ENCODE data around the gene ATP2A1. TPM values are rescaled to one million over a fixed set of nuclear protein-coding genes. Genes with fewer than 3 reads are reported as not detected.
"Not testable (repeated sequence)": the region's sequence is repeated elsewhere in the genome, so short reads cannot be mapped to it uniquely, and the experiment has no call there.

Gene ATP2A1
- total RNA-seq, 2 donors from 2014 or later = 4.7 to 7.4 TPM

DNA sequence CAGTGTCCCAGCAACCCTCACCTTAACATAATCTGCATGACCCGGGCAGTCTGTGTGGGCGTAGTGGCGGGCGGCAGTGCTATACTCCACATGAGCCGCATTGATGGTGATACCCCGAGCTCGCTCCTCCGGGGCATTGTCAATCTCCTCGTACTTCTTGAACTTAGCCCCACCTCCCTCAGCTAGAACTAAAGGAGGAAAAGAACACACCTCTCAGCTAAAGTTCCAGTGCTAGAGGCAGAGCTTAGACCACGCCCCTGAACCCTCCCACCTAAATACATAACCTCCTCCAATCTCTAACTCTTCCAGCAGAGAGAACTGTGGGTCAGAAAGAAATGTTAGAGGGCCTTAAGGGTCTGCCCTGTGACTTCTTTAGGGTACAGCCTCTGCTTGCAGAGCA lies 33.0 kb upstream of the ATP2A1 start:
- no peaks in the 10 kb centered on the region for H3K9me3 Mint-ChIP-seq
- peak in 1 of 2 donors; percentile 12 for ATAC-seq
- no peak for DNase-seq (ENCODE audit: low spot score in 2 of 2)
- H3K36me3 Mint-ChIP-seq = peaks cover 26 to 30% of the 10 kb centered on the region in 2 donors
- H3K27ac Mint-ChIP-seq = peak overlapping the region; percentile 95 to 99

DNA sequence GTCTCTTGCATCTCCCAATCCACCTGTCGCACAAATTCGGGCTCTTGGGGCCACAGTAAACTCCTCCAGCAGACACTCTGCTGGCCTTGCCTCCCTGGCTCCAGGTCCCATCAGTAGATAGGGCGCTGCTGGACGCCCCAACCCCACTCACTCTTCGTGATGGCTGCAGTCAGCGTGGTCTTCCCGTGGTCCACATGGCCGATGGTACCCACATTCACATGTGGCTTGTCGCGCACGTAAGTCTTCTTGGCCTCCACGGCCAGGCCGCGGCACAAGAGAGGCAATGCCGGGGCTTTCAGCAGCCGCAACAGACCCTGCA lies 32.6 kb upstream of the ATP2A1 start:
- no peaks in the 10 kb centered on the region for H3K9me3 Mint-ChIP-seq
- DNase-seq (ENCODE audit: low spot score in 2 of 2) (no peak), ATAC-seq (peak in 1 of 2 donors; percentile 1)
- peaks cover 26 to 30% of the 10 kb centered on the region in 2 donors for H3K36me3 Mint-ChIP-seq
- peak overlapping the region; percentile 95 to 99 for H3K27ac Mint-ChIP-seq

GRCh38 chr16:28846080-28846932 lies 32.0 kb upstream of the ATP2A1 start, which contains the start of gene TUFM:
Gene TUFM, minus strand, starts transcription at chr16:28846348. Its CDS starts 79 bp downstream, at chr16:28846269.
- ATAC-seq (peak; percentile 95 to 97), DNase-seq (ENCODE audit: low spot score in 2 of 2) (peak; percentile 94 to 97)
- peak within 1 kb of the TSS; percentile 95 to 99 for H3K27ac Mint-ChIP-seq
- peaks cover 26 to 30% of the 10 kb centered on the region in 2 donors for H3K36me3 Mint-ChIP-seq
- no peaks in the 10 kb centered on the region for H3K9me3 Mint-ChIP-seq

DNA sequence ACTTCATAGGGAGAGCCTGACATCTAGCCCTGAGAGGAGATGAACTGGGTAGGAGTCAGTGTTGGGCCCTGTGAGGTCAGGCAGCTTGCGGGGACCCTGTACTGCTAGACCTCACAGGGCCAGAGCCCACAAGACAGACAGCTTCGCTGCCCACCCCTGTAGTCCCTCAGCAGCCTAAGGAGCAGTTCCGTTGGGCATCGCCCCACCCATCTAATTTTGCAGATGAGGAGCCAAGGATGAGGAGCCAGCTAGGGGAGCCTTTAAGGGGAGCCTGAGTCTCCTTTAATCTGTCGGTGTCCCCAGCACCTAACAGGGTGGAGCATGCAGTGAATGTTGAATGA lies 31.4 kb upstream of the ATP2A1 start:
- ATAC-seq = peak in 1 of 2 donors; percentile 15
- peaks cover 26 to 30% of the 10 kb centered on the region in 2 donors for H3K36me3 Mint-ChIP-seq

GRCh38 chr16:28858421-28858820 lies 19.9 kb upstream of the ATP2A1 start:
- DNase-seq (ENCODE audit: low spot score in 2 of 2) (no peak), ATAC-seq (no peak)
- Mint-ChIP-seq H3K27ac (no peak overlapping the region), H3K36me3 (peaks cover 7 to 11% of the 10 kb centered on the region in 2 donors), H3K9me3 (no peaks in the 10 kb centered on the region)

More for the DNA sequence above, 31.4 kb upstream of the ATP2A1 start:
- DNase-seq (ENCODE audit: low spot score in 2 of 2) = no peak
- Mint-ChIP-seq H3K27ac (peak overlapping the region; percentile 95 to 99), H3K9me3 (no peaks in the 10 kb centered on the region)

- Mint-ChIP-seq H3K36me3 (peaks cover 8 to 12% of the 10 kb centered on the region in 2 donors), H3K9me3 (no peaks in the 10 kb centered on the region), H3K27ac (peak overlapping the region in 1 of 2 donors; percentile 90)
- no peak for DNase-seq (ENCODE audit: low spot score in 2 of 2)
- ATAC-seq = no peak
These were observed 19.0 kb upstream of the ATP2A1 start for GRCh38 chr16:28859326-28859725.

GRCh38 chr16:28863929-28864793 lies 14.1 kb upstream of the ATP2A1 start:
- Mint-ChIP-seq H3K36me3 (peaks cover 8 to 12% of the 10 kb centered on the region in 2 donors), H3K27ac (peak overlapping the region; percentile 94 to 96), H3K9me3 (no peaks in the 10 kb centered on the region)
- ATAC-seq (peak in 1 of 2 donors; percentile 33), DNase-seq (ENCODE audit: low spot score in 2 of 2) (no peak)

- H3K27ac Mint-ChIP-seq = peak overlapping the region in 1 of 2 donors; percentile 31
- no peaks in the 10 kb centered on the region for H3K9me3 Mint-ChIP-seq
- ATAC-seq = no peak
These were observed 13.1 kb upstream of the ATP2A1 start for GRCh38 chr16:28865001-28865688.

GRCh38 chr16:28865722-28866453 lies 12.4 kb upstream of the ATP2A1 start:
- no peaks in the 10 kb centered on the region for H3K9me3 Mint-ChIP-seq
- DNase-seq (ENCODE audit: low spot score in 2 of 2) = no peak
- peak overlapping the region in 1 of 2 donors; percentile 92 for H3K27ac Mint-ChIP-seq

More at GRCh38 chr16:28865001-28865688, 13.1 kb upstream of the ATP2A1 start:
- no peak for DNase-seq (ENCODE audit: low spot score in 2 of 2)
- H3K36me3 Mint-ChIP-seq = peaks cover 8 to 12% of the 10 kb centered on the region in 2 donors

GRCh38 chr16:28866454-28866804 lies 11.9 kb upstream of the ATP2A1 start:
- ATAC-seq (no peak), DNase-seq (ENCODE audit: low spot score in 2 of 2) (no peak)
- Mint-ChIP-seq H3K27ac (peak overlapping the region in 1 of 2 donors; percentile 92), H3K36me3 (peaks cover 8 to 12% of the 10 kb centered on the region in 2 donors), H3K9me3 (no peaks in the 10 kb centered on the region)

More at GRCh38 chr16:28865722-28866453, 12.4 kb upstream of the ATP2A1 start:
- ATAC-seq = no peak
- H3K36me3 Mint-ChIP-seq = peaks cover 8 to 12% of the 10 kb centered on the region in 2 donors

DNA sequence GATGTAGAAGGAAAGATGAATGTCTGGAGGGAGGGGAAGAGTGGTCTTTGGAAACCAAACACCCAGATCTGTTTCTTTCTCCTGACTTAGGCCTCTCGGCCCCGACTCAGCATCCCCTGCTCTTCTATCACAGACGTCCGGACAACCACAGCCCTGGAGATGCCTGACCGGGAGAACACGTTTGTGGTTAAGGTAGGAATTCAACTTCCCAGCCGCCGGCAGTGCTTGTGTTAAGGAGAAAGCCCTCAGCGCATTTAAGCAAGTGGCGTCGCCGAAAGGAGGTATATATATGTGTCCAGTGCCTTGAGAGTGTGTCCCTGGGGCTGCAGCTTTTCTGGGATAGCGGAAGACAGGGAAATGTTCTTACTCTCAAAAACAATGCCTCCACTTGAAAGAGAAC lies 11.0 kb upstream of the ATP2A1 start:
- DNase-seq (ENCODE audit: low spot score in 2 of 2) = no peak
- peak overlapping the region in 1 of 2 donors; percentile 14 for H3K27ac Mint-ChIP-seq
- peaks cover 6 to 8% of the 10 kb centered on the region in 2 donors for H3K36me3 Mint-ChIP-seq
- no peak for ATAC-seq
- no peaks in the 10 kb centered on the region for H3K9me3 Mint-ChIP-seq

DNA sequence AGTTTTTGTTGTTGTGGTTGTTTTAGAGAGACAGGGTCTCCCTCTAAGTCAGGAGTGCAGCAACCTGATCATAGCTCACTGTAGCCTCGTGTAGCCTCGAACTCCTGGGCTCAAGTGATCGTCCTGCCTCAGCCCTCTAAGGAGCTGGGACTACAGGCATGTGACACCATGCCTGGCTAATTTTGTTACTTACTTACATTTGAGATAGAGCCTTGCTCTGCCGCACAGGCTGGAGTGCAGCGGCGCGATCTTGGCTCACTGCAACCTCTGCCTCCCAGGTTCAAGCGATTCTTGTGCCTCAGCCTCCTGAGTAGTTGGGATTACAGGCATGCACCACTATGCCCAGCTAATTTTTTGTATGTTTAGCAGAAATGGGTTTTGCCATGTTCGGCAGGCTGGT lies 10.6 kb upstream of the ATP2A1 start:
- not testable (repeated sequence) for H3K36me3 Mint-ChIP-seq; H3K9me3 Mint-ChIP-seq; H3K27ac Mint-ChIP-seq; DNase-seq (ENCODE audit: low spot score in 2 of 2); ATAC-seq

GRCh38 chr16:28869201-28869600 lies 9.1 kb upstream of the ATP2A1 start:
- Mint-ChIP-seq H3K27ac (peak overlapping the region in 1 of 2 donors; percentile 4), H3K36me3 (no peaks in the 10 kb centered on the region), H3K9me3 (no peaks in the 10 kb centered on the region)
- DNase-seq (ENCODE audit: low spot score in 2 of 2) (no peak), ATAC-seq (no peak)

DNA sequence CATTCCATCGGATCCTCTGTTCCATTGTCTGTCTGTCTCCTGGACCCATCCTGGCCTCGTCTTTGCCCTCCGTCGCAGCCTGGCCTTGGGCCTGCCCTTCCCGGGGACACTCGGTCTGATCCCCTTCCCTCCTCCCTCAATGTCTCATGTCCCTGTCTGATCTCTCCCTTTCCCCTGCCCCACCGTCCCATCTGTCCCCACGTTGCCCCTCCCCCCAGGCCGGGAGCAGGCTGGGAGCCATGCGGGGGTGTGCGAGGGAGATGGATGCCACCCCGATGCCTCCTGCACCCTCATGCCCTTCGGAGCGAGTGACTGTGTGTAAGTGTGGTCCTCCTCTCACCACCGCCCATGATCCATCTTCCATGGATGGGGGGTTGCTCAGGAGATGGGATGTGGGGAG lies 5.3 kb upstream of the ATP2A1 start:
- Mint-ChIP-seq H3K9me3 (no peaks in the 10 kb centered on the region), H3K36me3 (no peaks in the 10 kb centered on the region), H3K27ac (no peak overlapping the region)
- DNase-seq (ENCODE audit: low spot score in 2 of 2) (no peak), ATAC-seq (no peak)

- H3K27ac Mint-ChIP-seq = peak overlapping the region in 1 of 2 donors; percentile 44
- no peaks in the 10 kb centered on the region for H3K36me3 Mint-ChIP-seq
- peak; percentile 63 to 79 for ATAC-seq
- peak in 1 of 2 donors; percentile 73 for DNase-seq (ENCODE audit: low spot score in 2 of 2)
- H3K9me3 Mint-ChIP-seq = no peaks in the 10 kb centered on the region
These were observed 4.6 kb upstream of the ATP2A1 start for GRCh38 chr16:28873543-28874201.
